Measurements from ENCODE around the gene ARHGEF16. TPM values are rescaled to one million over a fixed set of nuclear protein-coding genes. Genes with fewer than 3 reads are reported as not detected.

Gene ARHGEF16
- total RNA-seq, 1 donor from 2014 or later: 0.34 TPM

GRCh38 chr1:3407021-3407420 lies 47.4 kb upstream of the ARHGEF16 start:
- H3K4me3 Mint-ChIP-seq (ENCODE audit: unreplicated experiment): no peak overlapping the region
- peaks cover 9% of the 10 kb centered on the region for H3K4me1 Mint-ChIP-seq (ENCODE audit: low read depth, unreplicated experiment)
- DNase-seq: no peak
- no peak overlapping the region for H3K27ac Mint-ChIP-seq (ENCODE audit: unreplicated experiment)
- no peaks in the 10 kb centered on the region for H3K27me3 Mint-ChIP-seq (ENCODE audit: unreplicated experiment)
- H3K36me3 Mint-ChIP-seq (ENCODE audit: unreplicated experiment): no peaks in the 10 kb centered on the region
- no peak for TF ChIP-seq CTCF (IDR thresholded peaks at IDR 0.05; ENCODE audit: partially characterized antibody, unreplicated experiment)
- H3K9me3 Mint-ChIP-seq (ENCODE audit: unreplicated experiment): no peaks in the 10 kb centered on the region

- Mint-ChIP-seq H3K4me1 (ENCODE audit: low read depth, unreplicated experiment) (peaks cover 9% of the 10 kb centered on the region), H3K9me3 (ENCODE audit: unreplicated experiment) (no peaks in the 10 kb centered on the region), H3K27me3 (ENCODE audit: unreplicated experiment) (no peaks in the 10 kb centered on the region), H3K27ac (ENCODE audit: unreplicated experiment) (no peak overlapping the region), H3K36me3 (ENCODE audit: unreplicated experiment) (no peaks in the 10 kb centered on the region), H3K4me3 (ENCODE audit: unreplicated experiment) (no peak overlapping the region)
- TF ChIP-seq CTCF (IDR thresholded peaks at IDR 0.05; ENCODE audit: partially characterized antibody, unreplicated experiment): no peak
- DNase-seq: no peak
Observed at GRCh38 chr1:3408751-3409266, 45.7 kb upstream of the ARHGEF16 start.

GRCh38 chr1:3409366-3410141 lies 44.9 kb upstream of the ARHGEF16 start:
- Mint-ChIP-seq H3K36me3 (ENCODE audit: unreplicated experiment) (no peaks in the 10 kb centered on the region), H3K27me3 (ENCODE audit: unreplicated experiment) (peaks cover 2% of the 10 kb centered on the region), H3K4me1 (ENCODE audit: low read depth, unreplicated experiment) (peaks cover 9% of the 10 kb centered on the region), H3K4me3 (ENCODE audit: unreplicated experiment) (no peak overlapping the region), H3K9me3 (ENCODE audit: unreplicated experiment) (no peaks in the 10 kb centered on the region), H3K27ac (ENCODE audit: unreplicated experiment) (no peak overlapping the region)
- TF ChIP-seq CTCF (IDR thresholded peaks at IDR 0.05; ENCODE audit: partially characterized antibody, unreplicated experiment): no peak
- DNase-seq: no peak

GRCh38 chr1:3410142-3410925 lies 44.1 kb upstream of the ARHGEF16 start:
- H3K4me1 Mint-ChIP-seq (ENCODE audit: low read depth, unreplicated experiment): peaks cover 9% of the 10 kb centered on the region
- no peak overlapping the region for H3K27ac Mint-ChIP-seq (ENCODE audit: unreplicated experiment)
- no peak for TF ChIP-seq CTCF (IDR thresholded peaks at IDR 0.05; ENCODE audit: partially characterized antibody, unreplicated experiment)
- H3K4me3 Mint-ChIP-seq (ENCODE audit: unreplicated experiment): no peak overlapping the region
- H3K27me3 Mint-ChIP-seq (ENCODE audit: unreplicated experiment): peaks cover 2% of the 10 kb centered on the region
- H3K36me3 Mint-ChIP-seq (ENCODE audit: unreplicated experiment): no peaks in the 10 kb centered on the region
- H3K9me3 Mint-ChIP-seq (ENCODE audit: unreplicated experiment): no peaks in the 10 kb centered on the region
- DNase-seq: peak; percentile 60
